ENCODE measurements around the gene CBLN3. TPM values are rescaled to one million over a fixed set of nuclear protein-coding genes. Genes with fewer than 3 reads are reported as not detected.
"Not testable (repeated sequence)": the region's sequence is repeated elsewhere in the genome, so short reads cannot be mapped to it uniquely, and the experiment has no call there.

CBLN3 gene
- total RNA-seq, 4 donors from 2014 or later, result 0.16 to 0.36 (median 0.24) TPM; not detected in 1

- TF ChIP-seq CTCF (IDR thresholded peaks at IDR 0.05 in 4 of 5, conservative IDR thresholded peaks at IDR 0.05 in 1 of 5) (no peak), POLR2A (IDR thresholded peaks at IDR 0.05) (no peak)
- in situ Hi-C loops (cut with MboI; ENCODE audit: low sequenced_read_pairs in 4 of 4) (no loop called here), intact Hi-C loops (cut with DNase I; ENCODE audit: low total_unique reads) (no loop called here)
- DNase-seq, result no peak
- H3K4me1 ChIP-seq, result no peaks in the 10 kb centered on the region
- H3K9me3 ChIP-seq, result no peaks in the 10 kb centered on the region
- peaks cover 7 to 13% (median 12%) of the 10 kb centered on the region in 3 donors for H3K27me3 ChIP-seq
- H3K36me3 ChIP-seq, result no peaks in the 10 kb centered on the region
- no peak overlapping the region for H3K27ac ChIP-seq
- H3K4me3 ChIP-seq, result no peak overlapping the region
- ATAC-seq, result no peak
Observed at GRCh38 chr14:24392325-24393091, 37.0 kb downstream of the CBLN3 start.

- Histone ChIP-seq H3K27ac (no peak overlapping the region), H3K4me3 (no peak overlapping the region), H3K4me1 (no peaks in the 10 kb centered on the region), H3K36me3 (no peaks in the 10 kb centered on the region), H3K27me3 (peaks cover 7 to 13% (median 12%) of the 10 kb centered on the region in 3 donors), H3K9me3 (no peaks in the 10 kb centered on the region)
- intact Hi-C loops (cut with DNase I; ENCODE audit: low total_unique reads), result no loop called here
- ATAC-seq (no peak), DNase-seq (no peak)
- in situ Hi-C loops (cut with MboI; ENCODE audit: low sequenced_read_pairs in 4 of 4), result no loop called here
- TF ChIP-seq CTCF (IDR thresholded peaks at IDR 0.05 in 4 of 5, conservative IDR thresholded peaks at IDR 0.05 in 1 of 5) (no peak), POLR2A (IDR thresholded peaks at IDR 0.05) (no peak)
Observed at GRCh38 chr14:24390701-24391468, 38.6 kb downstream of the CBLN3 start.

GRCh38 chr14:24389226-24389848 lies 40.1 kb downstream of the CBLN3 start:
- intact Hi-C loops (cut with DNase I; ENCODE audit: low total_unique reads), result no loop called here
- TF ChIP-seq POLR2A (IDR thresholded peaks at IDR 0.05), result no peak
- no peak for TF ChIP-seq CTCF (IDR thresholded peaks at IDR 0.05 in 4 of 5, conservative IDR thresholded peaks at IDR 0.05 in 1 of 5)
- ATAC-seq (no peak), DNase-seq (no peak)
- no peaks in the 10 kb centered on the region for H3K36me3 ChIP-seq
- no peaks in the 10 kb centered on the region for H3K9me3 ChIP-seq
- in situ Hi-C loops (cut with MboI; ENCODE audit: low sequenced_read_pairs in 4 of 4), result no loop called here
- H3K27me3 ChIP-seq, result peaks cover 7 to 13% (median 12%) of the 10 kb centered on the region in 3 donors
- no peak overlapping the region for H3K27ac ChIP-seq
- no peak overlapping the region for H3K4me3 ChIP-seq
- no peaks in the 10 kb centered on the region for H3K4me1 ChIP-seq

- H3K27me3 ChIP-seq, result peaks cover 7 to 13% (median 12%) of the 10 kb centered on the region in 3 donors
- H3K9me3 ChIP-seq, result no peaks in the 10 kb centered on the region
- no peak overlapping the region for H3K27ac ChIP-seq
- ATAC-seq, result no peak
- no peaks in the 10 kb centered on the region for H3K36me3 ChIP-seq
- in situ Hi-C loops (cut with MboI; ENCODE audit: low sequenced_read_pairs in 4 of 4) (no loop called here), intact Hi-C loops (cut with DNase I; ENCODE audit: low total_unique reads) (no loop called here)
- no peak for DNase-seq
- no peak overlapping the region for H3K4me3 ChIP-seq
- H3K4me1 ChIP-seq, result no peaks in the 10 kb centered on the region
- TF ChIP-seq POLR2A (IDR thresholded peaks at IDR 0.05) (no peak), CTCF (IDR thresholded peaks at IDR 0.05 in 4 of 5, conservative IDR thresholded peaks at IDR 0.05 in 1 of 5) (no peak)
Observed at GRCh38 chr14:24388474-24389179, 40.8 kb downstream of the CBLN3 start.

- intact Hi-C loops (cut with DNase I; ENCODE audit: low total_unique reads); H3K9me3 ChIP-seq; H3K4me1 ChIP-seq; ATAC-seq; H3K36me3 ChIP-seq; H3K27ac ChIP-seq; DNase-seq; in situ Hi-C loops (cut with MboI; ENCODE audit: low sequenced_read_pairs in 4 of 4); H3K4me3 ChIP-seq: not testable (repeated sequence)
- H3K27me3 ChIP-seq, result peaks cover 7 to 13% (median 9%) of the 10 kb centered on the region in 3 donors
Observed at GRCh38 chr14:24387579-24387978, 41.9 kb downstream of the CBLN3 start.

Data from gastrocnemius medialis (tissue), 4 donors.